Liver (tissue), 3 donors: ENCODE measurements around the gene FMR1.

Experiments
- CTCF ChIP-seq: fragments of 150-350 bp; IDR thresholded peaks from 2 replicates; pipeline ENCODE4 v1.5.1; 2017; ENCODE audit warnings: improper control_type of control experiment, low read depth, low read length; ENCODE audit not compliant: missing input control
- GABPA ChIP-seq, 2 donors: IDR thresholded peaks in 1 of 2; conservative IDR thresholded peaks in 1 of 2; 2 replicates each; pipeline ENCODE4 v1.6.1; 2016; ENCODE audit warnings: antibody characterized with exemption in 2 of 2, mild to moderate bottlenecking in 1 of 2, moderate library complexity in 1 of 2
- HNF4G ChIP-seq: IDR thresholded peaks from 2 replicates; pipeline ENCODE4 v1.6.1; 2016; ENCODE audit warnings: antibody characterized with exemption
- RAD21 ChIP-seq, 2 donors: IDR thresholded peaks; 2 replicates each; pipeline ENCODE4 v1.6.1; 2016; ENCODE audit warnings: antibody characterized with exemption in 2 of 2, mild to moderate bottlenecking in 2 of 2
- YY1 ChIP-seq: IDR thresholded peaks from 2 replicates; pipeline ENCODE4 v1.6.1; 2016; ENCODE audit warnings: antibody characterized with exemption, mild to moderate bottlenecking
- donor health status: healthy.
- donor health status: healthy.

GRCh38 chrX:147912093-147912801 is 528 bp downstream of the FMR1 start:
- no peak for TF ChIP-seq CTCF
- no peak for TF ChIP-seq HNF4G
- no peak for TF ChIP-seq YY1
- TF ChIP-seq GABPA (IDR thresholded peaks at IDR 0.05 in 1 of 2, conservative IDR thresholded peaks at IDR 0.05 in 1 of 2), result no peak
- TF ChIP-seq RAD21 (IDR thresholded peaks at IDR 0.05), result no peak
